Transverse colon (tissue), 4 donors: ENCODE data around the gene NUP205. TPM values are rescaled to one million over a fixed set of nuclear protein-coding genes. Genes with fewer than 3 reads are reported as not detected.

Experiments used
- DNase-seq: peaks from one replicate; pipeline ENCODE4 v3.0.0-alpha.2; 2019
- H3K27ac ChIP-seq, 4 donors: fragments of 200-600 bp; sonication (generic); 2 replicates each; pipeline ENCODE4 v1.5.1; 2016 to 2018; ENCODE audit warnings: inconsistent platforms in 4 of 4
- H3K27me3 ChIP-seq: fragments of 200-600 bp; sonication (generic); 2 replicates; pipeline ENCODE4 v1.5.1; 2017; ENCODE audit warnings: inconsistent platforms
- H3K36me3 ChIP-seq, 4 donors: fragments of 200-600 bp; sonication (generic); 2 replicates each; pipeline ENCODE4 v1.5.1; 2017 to 2019; ENCODE audit warnings: inconsistent platforms in 4 of 4
- H3K4me1 ChIP-seq, 4 donors: fragments of 200-600 bp; sonication (generic); 2 replicates each; pipeline ENCODE4 v1.5.1; 2017 to 2020; ENCODE audit warnings: inconsistent platforms in 4 of 4
- H3K4me3 ChIP-seq, 4 donors: fragments of 200-600 bp; sonication (generic); 1 replicate in 1 of 4; 2 replicates in 3 of 4; pipeline versions ENCODE4 v1.5.1 to v1.6.1; 2017 to 2019; ENCODE audit warnings: inconsistent platforms in 4 of 4
- H3K9me3 ChIP-seq, 2 donors: fragments of 200-600 bp; sonication (generic); 2 replicates each; pipeline ENCODE4 v1.5.1; 2017 to 2019; ENCODE audit warnings: inconsistent platforms in 2 of 2
- EP300 ChIP-seq: sonication (generic); formaldehyde crosslinking; IDR thresholded peaks from one replicate; pipeline ENCODE4 v1.6.1; 2017; ENCODE audit warnings: antibody characterized with exemption, low read depth
- POLR2A ChIP-seq: fragments of 450-650 bp; IDR thresholded peaks from one replicate; pipeline ENCODE4 v1.6.1; 2016; ENCODE audit warnings: antibody characterized with exemption, mild to moderate bottlenecking, moderate library complexity
- POLR2AphosphoS5 ChIP-seq, 3 donors: sonication (generic); formaldehyde crosslinking; IDR thresholded peaks; one replicate each; pipeline ENCODE4 v1.6.1; 2016; ENCODE audit warnings: antibody characterized with exemption in 3 of 3
- WGBS, 2 donors: methylation state at CpG; one replicate each; pipeline ENCODE4 v1.1.5; 2018; ENCODE audit warnings: low coverage in 1 of 2; 5-methylcytosine and 5-hydroxymethylcytosine counted together
- in situ Hi-C, 4 donors: fragments of 200-750 bp; cut with MboI; loops; one replicate each; pipeline versions ENCODE4 v1.15.0 to v1.15.1; 2017; ENCODE audit warnings: low sequenced_read_pairs in 3 of 4, low pct_ligation_motif_present in 1 of 4, low pct_unique_long_range_greater_than_20kb in 1 of 4
- intact Hi-C: fragments of 100-400 bp; cut with DNase I; formaldehyde crosslinking; loops from one replicate; pipeline ENCODE4 v1.15.1; 2023; ENCODE audit warnings: low total_unique reads
- small RNA-seq, 4 donors: library from RNA; depleted of rRNA; stranded (forward); fragments of <200 nt; gene quantifications; one replicate each; pipeline ENCODE3, GENCODE V24; 2016
- total RNA-seq, 4 donors: library from RNA; depleted of rRNA; stranded (reverse); fragments of >200 nt; gene quantifications; one replicate each; pipeline ENCODE4 v1.1.0, GENCODE V29; 2016
- TF ChIP-seq, protein P1 (sequence below), 5 experiments: fragments of 200-600 bp in 3 of 5; fragments of 450-650 bp in 2 of 5; sonication (generic) in 3 of 5; IDR thresholded peaks; 1 replicate in 2 of 5; 2 replicates in 3 of 5; pipeline ENCODE4 v1.5.1; 2016 to 2017; ENCODE audit warnings: antibody characterized with exemption in 5 of 5, inconsistent platforms in 3 of 5, mild to moderate bottlenecking in 2 of 5, moderate library complexity in 1 of 5

Gene NUP205
- total RNA-seq, 4 donors from 2014 or later = 23.2 to 84.5 (median 25.2) TPM

DNA sequence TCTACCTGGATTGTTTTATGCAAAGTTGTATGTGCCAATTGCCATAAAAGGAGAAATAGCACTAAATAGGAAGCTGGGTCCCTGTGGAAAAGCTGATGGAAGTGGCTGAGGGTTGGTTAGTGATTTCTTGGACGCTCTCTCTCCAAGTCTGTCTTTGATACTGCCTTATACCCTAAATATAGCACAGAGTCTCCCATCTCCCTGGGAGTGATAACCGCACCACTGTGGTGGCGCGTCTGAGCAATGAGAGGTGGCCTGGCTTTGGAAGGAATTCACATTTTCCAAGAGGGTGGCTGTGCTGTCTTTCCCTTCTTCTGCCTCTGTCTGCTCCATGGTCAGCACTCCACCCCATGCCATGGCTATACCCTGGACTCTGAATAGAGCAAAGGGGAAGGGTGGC is 135.8 kb downstream of the NUP205 start:
- intact Hi-C loops = no loop called here
- Histone ChIP-seq H3K27ac (no peak overlapping the region), H3K9me3 (no peaks in the 10 kb centered on the region), H3K4me3 (no peak overlapping the region), H3K4me1 (no peaks in the 10 kb centered on the region), H3K27me3 (no peaks in the 10 kb centered on the region), H3K36me3 (no peaks in the 10 kb centered on the region)
- TF ChIP-seq POLR2A = no peak
- TF ChIP-seq EP300 = no peak
- TF ChIP-seq, protein P1, sequence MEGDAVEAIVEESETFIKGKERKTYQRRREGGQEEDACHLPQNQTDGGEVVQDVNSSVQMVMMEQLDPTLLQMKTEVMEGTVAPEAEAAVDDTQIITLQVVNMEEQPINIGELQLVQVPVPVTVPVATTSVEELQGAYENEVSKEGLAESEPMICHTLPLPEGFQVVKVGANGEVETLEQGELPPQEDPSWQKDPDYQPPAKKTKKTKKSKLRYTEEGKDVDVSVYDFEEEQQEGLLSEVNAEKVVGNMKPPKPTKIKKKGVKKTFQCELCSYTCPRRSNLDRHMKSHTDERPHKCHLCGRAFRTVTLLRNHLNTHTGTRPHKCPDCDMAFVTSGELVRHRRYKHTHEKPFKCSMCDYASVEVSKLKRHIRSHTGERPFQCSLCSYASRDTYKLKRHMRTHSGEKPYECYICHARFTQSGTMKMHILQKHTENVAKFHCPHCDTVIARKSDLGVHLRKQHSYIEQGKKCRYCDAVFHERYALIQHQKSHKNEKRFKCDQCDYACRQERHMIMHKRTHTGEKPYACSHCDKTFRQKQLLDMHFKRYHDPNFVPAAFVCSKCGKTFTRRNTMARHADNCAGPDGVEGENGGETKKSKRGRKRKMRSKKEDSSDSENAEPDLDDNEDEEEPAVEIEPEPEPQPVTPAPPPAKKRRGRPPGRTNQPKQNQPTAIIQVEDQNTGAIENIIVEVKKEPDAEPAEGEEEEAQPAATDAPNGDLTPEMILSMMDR (IDR thresholded peaks at IDR 0.05) = no peak
- no peak for TF ChIP-seq POLR2AphosphoS5 (IDR thresholded peaks at IDR 0.05)
- in situ Hi-C loops = no loop called here
- WGBS, 2 donors = 75 to 98% methylated on average over 1 to 4 of the region's 4 CpGs
- no peak for DNase-seq

DNA sequence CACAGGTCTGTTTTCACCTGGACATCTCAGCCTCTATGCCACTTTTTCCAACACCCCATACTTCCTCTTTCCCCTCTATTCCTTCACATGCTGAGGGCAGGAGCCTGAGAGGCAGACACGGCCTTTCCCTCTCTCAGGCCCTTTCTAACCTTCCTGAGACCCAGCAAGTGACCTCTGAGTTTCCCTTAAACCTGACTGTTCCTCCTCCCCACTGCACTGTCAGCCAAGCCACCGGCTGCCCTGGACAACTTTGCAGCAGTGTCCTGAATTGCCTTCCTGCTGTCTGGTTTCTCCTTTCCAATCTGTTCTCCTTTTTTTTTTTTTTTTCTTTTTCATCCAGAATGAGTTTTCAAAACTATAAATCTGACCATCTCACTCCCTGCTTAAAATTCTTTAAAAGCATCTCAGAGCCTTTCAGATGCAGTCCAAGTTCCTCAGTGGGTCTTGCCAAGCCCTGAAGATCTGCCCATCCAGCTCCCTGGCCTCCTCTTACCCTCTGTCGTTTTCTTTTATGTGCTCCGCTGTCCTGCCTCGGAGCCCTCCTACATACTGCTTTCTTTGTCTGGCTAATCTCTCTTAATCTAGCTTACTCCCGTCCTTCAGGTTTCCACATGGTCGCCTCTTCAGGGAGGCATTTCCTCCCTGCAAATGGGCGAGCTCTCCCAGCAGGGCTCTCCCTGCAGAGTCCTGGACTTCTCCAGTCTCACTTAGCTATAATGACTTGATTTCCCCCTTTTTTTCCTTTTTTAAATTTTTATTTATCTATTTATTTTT is 139.7 kb downstream of the NUP205 start:
- no peaks in the 10 kb centered on the region for H3K27me3 ChIP-seq
- no peaks in the 10 kb centered on the region for H3K9me3 ChIP-seq
- WGBS, 2 donors = 68 to 77% methylated on average over 6 to 8 of the region's 8 CpGs
- no peak for DNase-seq
- TF ChIP-seq POLR2A (no peak), POLR2AphosphoS5 (IDR thresholded peaks at IDR 0.05) (no peak), EP300 (no peak)
- TF ChIP-seq, protein P1 (IDR thresholded peaks at IDR 0.05) = no peak
- no peak overlapping the region for H3K27ac ChIP-seq
- in situ Hi-C loops (no loop called here), intact Hi-C loops (no loop called here)
- H3K4me3 ChIP-seq = no peak overlapping the region
- no peaks in the 10 kb centered on the region for H3K4me1 ChIP-seq
- no peaks in the 10 kb centered on the region for H3K36me3 ChIP-seq

Small RNA genes lying within 50 kb of the gene (small RNA-seq; reads per million reads assigned to genes)
- 0 reads per million in 4 donors for gene RNU6-1154P

Other genes with a start within 250 kb of the NUP205 start
- gene CNOT4, start 47.8 kb upstream of the NUP205 start, total RNA-seq = 10 to 100 TPM; 18.4 to 82.2 (median 29.9) TPM
- 10 to 100 TPM in 2 of 4 donors, 1 to 10 TPM in 2; 3.0 to 21.6 (median 12.0) TPM for gene STMP1, start 104.6 kb downstream of the NUP205 start, total RNA-seq
- 10 to 100 TPM in 1 of 4 donors, 1 to 10 TPM in 1, not detected in 2; 3.0 to 15.3 TPM for gene SLC13A4, start 170.3 kb downstream of the NUP205 start, total RNA-seq
- gene FAM180A, start 190.9 kb downstream of the NUP205 start, total RNA-seq = 1 to 10 TPM in 2 of 4 donors, not detected in 2; 1.2 to 3.8 TPM